CD8-positive, alpha-beta memory T cell (primary cell): ENCODE data around the gene DMXL1. TPM values are rescaled to one million over a fixed set of nuclear protein-coding genes. Genes with fewer than 3 reads are reported as not detected.

Source experiments
- CTCF ChIA-PET: fragments of 350-600 bp; sonication (Branson Sonifier 250); formaldehyde crosslinking; loops from one replicate; lab custom pipeline; 2021; ENCODE audit warnings: antibody characterized with exemption; lab: Charles Lee
- POLR2A ChIA-PET: fragments of 350-600 bp; sonication (Branson Sonifier 250); formaldehyde crosslinking; loops from one replicate; lab custom pipeline; 2021; ENCODE audit warnings: antibody characterized with exemption; lab: Charles Lee
- DNase-seq, 5 donors: peaks; one replicate each; pipeline versions ENCODE4 v3.0.0 to v3.0.0-alpha.2; 2020 to 2022; ENCODE audit warnings: mixed read lengths in 1 of 5
- H3K27ac ChIP-seq: one replicate; pipeline ENCODE4 v1.7.0; 2013; ENCODE audit warnings: low read depth, mild to moderate bottlenecking, low read length, moderate library complexity
- H3K27me3 ChIP-seq: 2 replicates; pipeline ENCODE4 v1.7.0; 2013; ENCODE audit warnings: low read length, mild to moderate bottlenecking; ENCODE audit not compliant: insufficient read depth, poor library complexity, severe bottlenecking
- H3K36me3 ChIP-seq: 2 replicates; pipeline ENCODE4 v1.7.0; 2013; ENCODE audit warnings: mild to moderate bottlenecking, low read length, moderate library complexity; ENCODE audit not compliant: insufficient read depth
- H3K4me1 ChIP-seq: 2 replicates; pipeline ENCODE4 v1.7.0; 2013; ENCODE audit warnings: mild to moderate bottlenecking, low read length, moderate library complexity; ENCODE audit not compliant: insufficient read depth
- H3K4me3 ChIP-seq: 2 replicates; pipeline ENCODE4 v1.7.0; 2013; ENCODE audit warnings: mild to moderate bottlenecking, low read length
- H3K9me3 ChIP-seq: 2 replicates; pipeline ENCODE4 v1.7.0; 2013; ENCODE audit warnings: mild to moderate bottlenecking, low read length
- H3K27ac Mint-ChIP-seq, 8 donors: one replicate each; pipeline ENCODE4 v1.8.0; 2020 to 2021; ENCODE audit warnings: mixed read lengths in 8 of 8, mild to moderate bottlenecking in 6 of 8, inconsistent platforms in 3 of 8, moderate library complexity in 3 of 8
- H3K27me3 Mint-ChIP-seq, 2 donors: one replicate each; pipeline ENCODE4 v1.8.0; 2020 to 2021; ENCODE audit warnings: mixed read lengths in 2 of 2, mild to moderate bottlenecking in 1 of 2, moderate library complexity in 1 of 2
- H3K36me3 Mint-ChIP-seq, 3 donors: one replicate each; pipeline ENCODE4 v1.8.0; 2020 to 2021; ENCODE audit warnings: mixed read lengths in 3 of 3, inconsistent platforms in 1 of 3, mild to moderate bottlenecking in 1 of 3
- H3K4me1 Mint-ChIP-seq, 3 donors: one replicate each; pipeline ENCODE4 v1.8.0; 2020 to 2021; ENCODE audit warnings: mixed read lengths in 3 of 3, inconsistent platforms in 1 of 3, mild to moderate bottlenecking in 1 of 3
- H3K4me3 Mint-ChIP-seq, 7 donors: one replicate each; pipeline ENCODE4 v1.8.0; 2020 to 2021; ENCODE audit warnings: mixed read lengths in 7 of 7, mild to moderate bottlenecking in 6 of 7, moderate library complexity in 4 of 7, inconsistent platforms in 2 of 7
- H3K9me3 Mint-ChIP-seq, 5 donors: one replicate each; pipeline ENCODE4 v1.8.0; 2020 to 2022; ENCODE audit warnings: mixed read lengths in 5 of 5, mild to moderate bottlenecking in 3 of 5, moderate library complexity in 2 of 5, inconsistent platforms in 1 of 5
- polyA plus RNA-seq: library from polyadenylated mRNA; unstranded; fragments of 300-500 nt; fragmentation: Illumina TruSeq; gene quantifications from one replicate; pipeline ENCODE4 v1.2.3, GENCODE V29; 2021
- total RNA-seq, 2 experiments: library from RNA; stranded (reverse); gene quantifications; one replicate each; pipeline ENCODE4 v1.2.3, GENCODE V29; 2021

Gene DMXL1
- total and polyA plus RNA-seq, 3 experiments from 2014 or later, result 12.9 to 26.2 (median 25.9) TPM

GRCh38 chr5:119031905-119032304 is 39.0 kb upstream of the DMXL1 start:
- ChIA-PET POLR2A (no interaction called here), CTCF (no interaction called here)
- Mint-ChIP-seq H3K27me3 (no peaks in the 10 kb centered on the region), H3K9me3 (no peaks in the 10 kb centered on the region), H3K4me3 (peak overlapping the region in 5 of 7 donors; percentile 1 to 55 (median 20)), H3K36me3 (no peaks in the 10 kb centered on the region), H3K27ac (peak overlapping the region in 6 of 8 donors; percentile 21 to 73 (median 58)), H3K4me1 (peaks cover 16 to 19% (median 17%) of the 10 kb centered on the region in 3 donors)
- H3K4me3 ChIP-seq, result no peak overlapping the region
- H3K27ac ChIP-seq, result no peak overlapping the region
- H3K4me1 ChIP-seq, result peaks cover 13% of the 10 kb centered on the region
- H3K9me3 ChIP-seq, result no peaks in the 10 kb centered on the region
- no peaks in the 10 kb centered on the region for H3K36me3 ChIP-seq
- no peaks in the 10 kb centered on the region for H3K27me3 ChIP-seq
- no peak for DNase-seq

- Histone ChIP-seq H3K27ac (no peak overlapping the region), H3K4me1 (peaks cover 13% of the 10 kb centered on the region), H3K4me3 (no peak overlapping the region), H3K36me3 (no peaks in the 10 kb centered on the region), H3K27me3 (no peaks in the 10 kb centered on the region), H3K9me3 (no peaks in the 10 kb centered on the region)
- H3K27ac Mint-ChIP-seq, result no peak overlapping the region
- no peak for DNase-seq
- H3K27me3 Mint-ChIP-seq, result no peaks in the 10 kb centered on the region
- no peaks in the 10 kb centered on the region for H3K36me3 Mint-ChIP-seq
- CTCF ChIA-PET, result interaction anchor here (0.9 kb wide), 1 partner anchor 9 kb away, joined by 3 read pairs; no protein-coding TSS in a partner anchor
- POLR2A ChIA-PET, result no interaction called here
- peaks cover 16 to 19% (median 17%) of the 10 kb centered on the region in 3 donors for H3K4me1 Mint-ChIP-seq
- no peak overlapping the region for H3K4me3 Mint-ChIP-seq
- H3K9me3 Mint-ChIP-seq, result no peaks in the 10 kb centered on the region
Measured at GRCh38 chr5:119032656-119033055, 38.2 kb upstream of the DMXL1 start.

GRCh38 chr5:119033135-119033534 is 37.8 kb upstream of the DMXL1 start:
- no peaks in the 10 kb centered on the region for H3K36me3 Mint-ChIP-seq
- Histone ChIP-seq H3K27me3 (no peaks in the 10 kb centered on the region), H3K27ac (no peak overlapping the region), H3K9me3 (no peaks in the 10 kb centered on the region), H3K4me3 (no peak overlapping the region), H3K36me3 (no peaks in the 10 kb centered on the region), H3K4me1 (peaks cover 13% of the 10 kb centered on the region)
- no peak overlapping the region for H3K27ac Mint-ChIP-seq
- no peaks in the 10 kb centered on the region for H3K9me3 Mint-ChIP-seq
- no peak overlapping the region for H3K4me3 Mint-ChIP-seq
- ChIA-PET CTCF (interaction anchor here (0.9 to 1.0 kb wide), 2 partner anchors 9 to 38 kb away, joined by 3 read pairs; partner anchors contain the start of gene DMXL1), POLR2A (no interaction called here)
- H3K4me1 Mint-ChIP-seq, result peaks cover 16 to 19% (median 17%) of the 10 kb centered on the region in 3 donors
- H3K27me3 Mint-ChIP-seq, result no peaks in the 10 kb centered on the region
- no peak for DNase-seq

GRCh38 chr5:119036101-119036762 is 34.7 kb upstream of the DMXL1 start:
- ChIA-PET POLR2A (no interaction called here), CTCF (no interaction called here)
- Mint-ChIP-seq H3K4me1 (peaks cover 10 to 13% (median 12%) of the 10 kb centered on the region in 3 donors), H3K27ac (no peak overlapping the region), H3K27me3 (no peaks in the 10 kb centered on the region), H3K9me3 (no peaks in the 10 kb centered on the region), H3K4me3 (no peak overlapping the region), H3K36me3 (peaks cover 0 to 1% (median 0%) of the 10 kb centered on the region in 3 donors)
- Histone ChIP-seq H3K27ac (no peak overlapping the region), H3K36me3 (no peaks in the 10 kb centered on the region), H3K27me3 (no peaks in the 10 kb centered on the region), H3K9me3 (no peaks in the 10 kb centered on the region), H3K4me3 (no peak overlapping the region), H3K4me1 (peaks cover 8% of the 10 kb centered on the region)
- no peak for DNase-seq

GRCh38 chr5:119037496-119038215 is 33.2 kb upstream of the DMXL1 start:
- no peaks in the 10 kb centered on the region for H3K4me1 Mint-ChIP-seq
- Histone ChIP-seq H3K4me3 (no peak overlapping the region), H3K36me3 (no peaks in the 10 kb centered on the region), H3K27me3 (no peaks in the 10 kb centered on the region), H3K4me1 (no peaks in the 10 kb centered on the region), H3K27ac (no peak overlapping the region), H3K9me3 (no peaks in the 10 kb centered on the region)
- ChIA-PET POLR2A (no interaction called here), CTCF (no interaction called here)
- peaks cover 0 to 1% (median 0%) of the 10 kb centered on the region in 3 donors for H3K36me3 Mint-ChIP-seq
- DNase-seq, result no peak
- H3K4me3 Mint-ChIP-seq, result no peak overlapping the region
- no peak overlapping the region for H3K27ac Mint-ChIP-seq
- H3K9me3 Mint-ChIP-seq, result no peaks in the 10 kb centered on the region
- no peaks in the 10 kb centered on the region for H3K27me3 Mint-ChIP-seq

GRCh38 chr5:119048246-119048645 is 22.6 kb upstream of the DMXL1 start:
- H3K27ac Mint-ChIP-seq, result no peak overlapping the region
- no peak overlapping the region for H3K4me3 ChIP-seq
- H3K36me3 ChIP-seq, result no peaks in the 10 kb centered on the region
- no peaks in the 10 kb centered on the region for H3K9me3 ChIP-seq
- H3K36me3 Mint-ChIP-seq, result no peaks in the 10 kb centered on the region
- DNase-seq, result no peak
- POLR2A ChIA-PET, result no interaction called here
- no peaks in the 10 kb centered on the region for H3K9me3 Mint-ChIP-seq
- H3K4me3 Mint-ChIP-seq, result no peak overlapping the region
- H3K27ac ChIP-seq, result no peak overlapping the region
- no peaks in the 10 kb centered on the region for H3K4me1 Mint-ChIP-seq
- no peaks in the 10 kb centered on the region for H3K27me3 ChIP-seq
- H3K27me3 Mint-ChIP-seq, result peaks cover 0 to 2% of the 10 kb centered on the region in 2 donors
- CTCF ChIA-PET, result interaction anchor here (1.5 to 2.4 kb wide), 4 partner anchors 22 to 387 kb away, joined by 3 to 7 read pairs (median 6); partner anchors contain the start of gene DTWD2
- no peaks in the 10 kb centered on the region for H3K4me1 ChIP-seq

- Histone ChIP-seq H3K27me3 (no peaks in the 10 kb centered on the region), H3K4me3 (no peak overlapping the region), H3K4me1 (no peaks in the 10 kb centered on the region), H3K9me3 (no peaks in the 10 kb centered on the region), H3K27ac (no peak overlapping the region), H3K36me3 (no peaks in the 10 kb centered on the region)
- POLR2A ChIA-PET, result no interaction called here
- CTCF ChIA-PET, result interaction anchor here (2.2 kb wide), 1 partner anchor 61 kb away, joined by 7 read pairs; the partner anchor contains the start of gene DTWD2
- H3K4me3 Mint-ChIP-seq, result no peak overlapping the region
- H3K36me3 Mint-ChIP-seq, result peaks cover 0 to 3% (median 0%) of the 10 kb centered on the region in 3 donors
- no peaks in the 10 kb centered on the region for H3K4me1 Mint-ChIP-seq
- H3K9me3 Mint-ChIP-seq, result no peaks in the 10 kb centered on the region
- no peak for DNase-seq
- H3K27me3 Mint-ChIP-seq, result peaks cover 0 to 2% of the 10 kb centered on the region in 2 donors
- no peak overlapping the region for H3K27ac Mint-ChIP-seq
Measured at GRCh38 chr5:119049824-119050449, 20.9 kb upstream of the DMXL1 start.

- no peaks in the 10 kb centered on the region for H3K9me3 ChIP-seq
- H3K36me3 Mint-ChIP-seq, result peaks cover 0 to 3% (median 0%) of the 10 kb centered on the region in 3 donors
- H3K4me1 Mint-ChIP-seq, result no peaks in the 10 kb centered on the region
- H3K4me3 Mint-ChIP-seq, result no peak overlapping the region
- H3K9me3 Mint-ChIP-seq, result no peaks in the 10 kb centered on the region
- H3K27ac Mint-ChIP-seq, result no peak overlapping the region
- ChIA-PET POLR2A (no interaction called here), CTCF (no interaction called here)
- H3K4me1 ChIP-seq, result no peaks in the 10 kb centered on the region
- peaks cover 0 to 2% of the 10 kb centered on the region in 2 donors for H3K27me3 Mint-ChIP-seq
- DNase-seq, result no peak
- H3K27ac ChIP-seq, result no peak overlapping the region
- H3K4me3 ChIP-seq, result no peak overlapping the region
- H3K36me3 ChIP-seq, result no peaks in the 10 kb centered on the region
- no peaks in the 10 kb centered on the region for H3K27me3 ChIP-seq
Measured at GRCh38 chr5:119054101-119054500, 16.8 kb upstream of the DMXL1 start.
